GM18526 (cell line): ENCODE data around the gene ADAM15.

Source experiments
- POLR2A ChIP-seq: IDR thresholded peaks from 3 replicates; pipeline ENCODE4 v1.6.1; 2011; ENCODE audit not compliant: insufficient read length; ENCODE audit errors: extremely low read depth

Gene ADAM15

GRCh38 chr1:155052439-155053395 lies 1.6 kb downstream of the ADAM15 start:
- no peak for TF ChIP-seq POLR2A

GRCh38 chr1:155053531-155054105 lies 2.5 kb downstream of the ADAM15 start:
- TF ChIP-seq POLR2A = no peak

DNA sequence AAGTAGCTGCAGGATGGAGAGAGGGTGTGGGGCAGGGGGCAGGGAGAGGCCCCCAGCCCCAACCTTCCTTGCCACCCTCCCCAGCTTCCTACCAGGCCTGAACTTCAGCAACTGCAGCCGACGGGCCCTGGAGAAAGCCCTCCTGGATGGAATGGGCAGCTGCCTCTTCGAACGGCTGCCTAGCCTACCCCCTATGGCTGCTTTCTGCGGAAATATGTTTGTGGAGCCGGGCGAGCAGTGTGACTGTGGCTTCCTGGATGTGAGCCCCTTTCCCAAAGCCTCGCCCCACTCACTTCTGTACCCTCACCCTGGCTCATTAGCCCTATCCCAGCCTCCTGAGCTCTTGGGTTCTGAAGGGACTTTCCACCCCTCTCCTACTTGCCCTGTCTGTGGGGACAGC lies 6.0 kb downstream of the ADAM15 start:
- no peak for TF ChIP-seq POLR2A

- no peak for TF ChIP-seq POLR2A
These were observed 6.7 kb downstream of the ADAM15 start for GRCh38 chr1:155057788-155058211.

- no peak for TF ChIP-seq POLR2A
These were observed 9.6 kb downstream of the ADAM15 start for GRCh38 chr1:155060736-155061135.

DNA sequence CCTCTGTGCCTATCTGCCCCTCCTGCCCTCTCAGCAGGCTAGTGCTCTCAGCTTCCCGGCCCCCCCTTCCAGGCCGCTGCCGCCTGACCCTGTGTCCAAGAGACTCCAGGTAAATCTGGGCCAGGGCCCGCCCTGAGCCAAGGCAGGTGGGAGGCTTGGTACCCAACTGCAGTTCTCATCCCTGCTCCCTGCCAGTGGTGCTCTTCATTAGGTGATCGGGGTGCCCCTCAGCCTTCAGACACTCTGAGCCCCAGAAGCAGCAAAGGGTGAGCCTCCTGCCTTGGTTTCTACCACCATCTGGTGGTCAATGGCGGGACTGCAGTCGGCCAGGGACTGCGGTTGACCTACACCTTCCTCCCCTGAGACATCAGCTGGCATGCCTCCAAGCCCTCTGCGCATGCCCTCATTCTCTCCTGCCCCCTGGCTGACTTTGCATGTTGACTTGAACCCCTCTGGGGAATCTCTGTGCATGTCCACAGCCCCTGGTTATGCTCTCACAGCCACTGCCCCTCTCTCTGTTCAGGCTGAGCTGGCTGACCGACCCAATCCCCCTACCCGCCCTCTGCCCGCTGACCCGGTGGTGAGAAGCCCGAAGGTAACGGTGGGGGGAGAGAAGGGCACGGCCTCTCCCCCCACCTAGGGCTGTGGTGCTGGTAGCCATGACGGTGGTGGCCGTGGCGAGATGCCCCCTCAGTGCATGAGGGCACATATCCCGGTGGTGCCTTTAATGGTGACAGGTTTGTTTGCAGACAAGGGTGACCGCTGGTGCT lies 10.4 kb downstream of the ADAM15 start:
- no peak for TF ChIP-seq POLR2A

DNA sequence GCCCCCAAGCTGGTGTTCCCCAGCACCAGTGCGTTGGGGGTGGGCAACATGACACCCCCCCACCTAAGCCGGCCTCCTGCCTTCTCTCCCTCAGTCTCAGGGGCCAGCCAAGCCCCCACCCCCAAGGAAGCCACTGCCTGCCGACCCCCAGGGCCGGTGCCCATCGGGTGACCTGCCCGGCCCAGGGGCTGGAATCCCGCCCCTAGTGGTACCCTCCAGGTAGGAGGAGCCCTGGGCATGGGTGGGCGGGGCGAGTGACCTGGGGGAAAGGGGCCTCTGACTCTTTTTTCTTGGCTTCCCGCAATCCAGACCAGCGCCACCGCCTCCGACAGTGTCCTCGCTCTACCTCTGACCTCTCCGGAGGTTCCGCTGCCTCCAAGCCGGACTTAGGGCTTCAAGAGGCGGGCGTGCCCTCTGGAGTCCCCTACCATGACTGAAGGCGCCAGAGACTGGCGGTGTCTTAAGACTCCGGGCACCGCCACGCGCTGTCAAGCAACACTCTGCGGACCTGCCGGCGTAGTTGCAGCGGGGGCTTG lies 11.1 kb downstream of the ADAM15 start:
- no peak for TF ChIP-seq POLR2A

DNA sequence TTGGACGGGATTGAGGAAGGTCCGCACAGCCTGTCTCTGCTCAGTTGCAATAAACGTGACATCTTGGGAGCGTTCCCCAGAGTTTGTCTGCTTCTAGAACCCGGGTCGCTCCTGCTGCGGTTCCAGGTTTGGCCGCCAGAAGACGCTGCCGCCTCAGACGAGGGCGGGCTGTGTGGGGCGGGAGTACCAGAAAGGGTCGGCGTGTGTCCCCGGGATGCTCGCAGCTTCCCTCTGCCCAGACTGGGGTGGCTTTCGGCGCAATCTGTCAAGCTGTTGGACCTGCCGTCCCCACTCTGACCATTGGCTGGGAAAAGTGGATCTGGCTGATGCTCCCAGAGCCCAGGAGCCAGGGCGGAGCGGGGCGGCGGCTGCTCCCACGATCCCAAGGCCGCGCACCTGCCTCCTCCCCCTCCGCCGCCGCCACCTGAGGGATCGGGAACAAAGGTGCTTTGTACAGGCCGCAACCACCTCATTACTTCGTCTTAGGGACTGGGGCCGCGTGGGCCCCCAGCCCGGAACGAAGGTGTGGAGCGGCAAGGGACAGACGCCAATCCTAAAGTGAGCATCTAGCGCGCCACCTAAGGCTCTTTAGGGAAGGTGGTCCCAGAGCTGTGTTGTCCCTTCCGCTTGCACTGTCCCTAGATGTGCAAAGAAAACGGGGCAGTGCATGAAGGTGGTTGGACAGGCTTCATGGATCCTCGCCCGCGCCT lies 11.7 kb downstream of the ADAM15 start:
- no peak for TF ChIP-seq POLR2A

DNA sequence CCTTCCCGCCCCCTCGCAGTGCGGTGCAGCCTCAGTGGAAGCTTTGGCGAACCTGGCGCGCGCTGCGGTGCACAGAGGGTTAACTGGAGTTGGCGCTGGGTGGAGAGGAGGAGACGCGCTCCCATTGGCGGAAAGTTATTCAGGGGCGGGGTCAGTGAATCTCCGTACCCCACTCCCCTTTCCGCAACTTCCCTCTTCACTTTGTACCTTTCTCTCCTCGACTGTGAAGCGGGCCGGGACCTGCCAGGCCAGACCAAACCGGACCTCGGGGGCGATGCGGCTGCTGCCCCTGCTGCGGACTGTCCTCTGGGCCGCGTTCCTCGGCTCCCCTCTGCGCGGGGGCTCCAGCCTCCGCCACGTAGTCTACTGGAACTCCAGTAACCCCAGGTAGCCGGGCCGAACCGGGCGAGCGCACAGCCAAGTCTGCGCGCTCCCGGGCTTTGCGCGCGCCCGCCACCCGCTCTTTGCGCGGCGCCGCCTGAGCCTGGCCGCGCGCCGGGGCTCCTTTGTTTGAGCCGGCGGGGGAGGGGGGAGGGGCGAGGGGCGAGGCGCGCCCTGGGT lies 12.5 kb downstream of the ADAM15 start, which contains the start of gene EFNA4:
Gene EFNA4, plus strand, starts transcription at position 191 of the 561 bp plus-strand sequence. Its CDS starts 84 bp downstream, at position 275.
- TF ChIP-seq POLR2A = peak; percentile 82

DNA sequence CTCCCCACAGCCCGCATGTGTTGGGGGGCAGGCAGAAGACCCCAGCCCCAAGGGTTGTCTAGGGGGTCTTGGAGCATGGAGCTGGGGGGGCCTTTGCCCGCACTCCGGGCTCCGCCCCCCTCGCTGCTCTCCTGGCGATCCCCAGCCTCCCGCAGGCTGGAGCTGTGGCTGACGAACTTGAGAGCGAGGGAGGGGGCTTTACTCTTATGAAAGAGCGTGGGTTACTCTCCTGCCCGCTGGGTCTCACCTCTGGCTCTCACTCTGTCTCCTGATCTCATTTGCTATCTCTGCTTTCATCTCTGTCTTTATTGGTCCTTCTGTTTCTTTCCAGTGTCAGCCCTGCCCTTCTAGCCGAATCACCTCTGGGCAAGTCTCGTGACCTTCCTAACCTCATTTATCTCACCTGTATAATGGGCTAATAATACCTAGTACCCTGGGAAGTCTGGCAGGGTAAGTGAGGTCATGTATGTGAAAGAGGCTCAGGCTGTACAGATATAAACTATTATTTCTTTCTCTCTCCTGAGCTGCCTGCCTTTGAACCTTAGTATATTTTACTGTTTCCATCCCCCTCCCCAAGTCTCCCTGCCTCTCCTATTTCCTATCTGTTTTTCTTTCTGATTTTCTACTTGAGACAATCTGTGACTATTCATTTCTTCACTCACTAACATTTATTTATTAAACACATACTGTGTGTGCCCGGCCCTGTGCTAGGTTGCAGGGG lies 13.2 kb downstream of the ADAM15 start:
- no peak for TF ChIP-seq POLR2A

GRCh38 chr1:155064832-155065429 lies 13.8 kb downstream of the ADAM15 start:
- TF ChIP-seq POLR2A = no peak

- no peak for TF ChIP-seq POLR2A
These were observed 15.7 kb downstream of the ADAM15 start for GRCh38 chr1:155066777-155067176.

DNA sequence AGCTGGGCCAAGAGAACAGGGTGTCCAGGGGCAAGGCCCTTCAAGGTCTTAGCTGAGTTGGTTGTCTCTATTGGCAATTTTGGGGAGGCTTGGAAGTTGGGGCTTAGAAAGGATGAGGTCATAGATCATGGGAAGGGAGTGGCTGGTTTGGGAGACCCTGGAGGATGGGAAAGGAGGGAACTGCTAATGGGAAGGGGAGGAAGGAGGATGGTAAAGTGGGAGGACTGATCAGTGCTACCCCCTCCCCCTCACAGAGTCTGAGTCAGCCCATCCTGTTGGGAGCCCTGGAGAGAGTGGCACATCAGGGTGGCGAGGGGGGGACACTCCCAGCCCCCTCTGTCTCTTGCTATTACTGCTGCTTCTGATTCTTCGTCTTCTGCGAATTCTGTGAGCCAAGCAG lies 17.5 kb downstream of the ADAM15 start:
- TF ChIP-seq POLR2A = no peak
